HL-60 (cell line): ENCODE measurements around the gene CFAP221.

Experiments used
- DNase-seq, 2 experiments: peaks; one replicate each; pipeline ENCODE4 v3.0.0-alpha.2; 2010 to 2020; ENCODE audit warnings: low read depth in 1 of 2, low spot score in 1 of 2
- H3K27ac ChIP-seq: fragments of 250-450 bp; sonication (Bioruptor Pico); replicated peaks from 2 replicates; pipeline ENCODE4 v1.5.1; 2020; ENCODE audit warnings: mild to moderate bottlenecking, moderate library complexity
- H3K27me3 ChIP-seq: fragments of 250-450 bp; sonication (Bioruptor Pico); 2 replicates; pipeline ENCODE4 v1.5.1; 2021; ENCODE audit warnings: mild to moderate bottlenecking, moderate library complexity; ENCODE audit not compliant: insufficient read depth, poor library complexity, severe bottlenecking
- H3K4me3 ChIP-seq: replicated peaks from 2 replicates; pipeline ENCODE4 v1.5.1; 2011; ENCODE audit warnings: mild to moderate bottlenecking, control low read depth, low read length; ENCODE audit not compliant: insufficient read depth
- GABPA ChIP-seq: IDR thresholded peaks from 2 replicates; pipeline ENCODE4 v1.6.1; 2012; ENCODE audit warnings: low read depth
- POLR2AphosphoS5 ChIP-seq: IDR thresholded peaks from 2 replicates; pipeline ENCODE4 v1.6.1; 2012; ENCODE audit warnings: low read depth
- SPI1 ChIP-seq: IDR thresholded peaks from 2 replicates; pipeline ENCODE4 v1.6.1; 2012; ENCODE audit warnings: low read depth, mild to moderate bottlenecking, borderline replicate concordance
- TF ChIP-seq, protein P1 (sequence below): IDR thresholded peaks from 2 replicates; pipeline ENCODE4 v1.6.1; 2012; ENCODE audit warnings: low read depth; ENCODE audit not compliant: insufficient replicate concordance
- TF ChIP-seq, protein P2 (sequence below): IDR thresholded peaks from one replicate; pipeline ENCODE4 v1.5.1; 2011; ENCODE audit warnings: low read length, control low read depth, inconsistent platforms; ENCODE audit not compliant: insufficient read depth

CFAP221 gene

DNA sequence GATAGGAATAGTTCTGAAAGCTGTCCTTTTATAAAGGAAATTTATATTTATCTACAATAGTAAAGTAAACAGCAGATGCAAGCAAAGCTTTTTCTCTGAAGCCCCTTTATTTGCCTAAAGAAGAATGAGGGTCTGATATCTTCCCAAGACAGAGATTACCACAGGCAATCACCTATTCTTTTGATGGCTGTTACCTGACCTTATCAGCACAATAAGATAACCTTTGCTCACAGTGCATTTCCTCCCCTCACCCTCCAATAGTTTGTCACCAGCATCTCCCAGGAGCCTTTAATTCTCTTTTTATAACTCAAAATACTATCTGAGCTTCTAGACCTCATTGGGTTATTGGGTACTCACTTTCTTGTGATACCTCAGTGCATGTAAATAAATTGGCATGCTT, 6.5 kb upstream of the CFAP221 start:
- Histone ChIP-seq H3K4me3 (no peak overlapping the region), H3K27ac (no peak overlapping the region), H3K27me3 (no peaks in the 10 kb centered on the region)
- DNase-seq = no peak
- TF ChIP-seq, protein P1, sequence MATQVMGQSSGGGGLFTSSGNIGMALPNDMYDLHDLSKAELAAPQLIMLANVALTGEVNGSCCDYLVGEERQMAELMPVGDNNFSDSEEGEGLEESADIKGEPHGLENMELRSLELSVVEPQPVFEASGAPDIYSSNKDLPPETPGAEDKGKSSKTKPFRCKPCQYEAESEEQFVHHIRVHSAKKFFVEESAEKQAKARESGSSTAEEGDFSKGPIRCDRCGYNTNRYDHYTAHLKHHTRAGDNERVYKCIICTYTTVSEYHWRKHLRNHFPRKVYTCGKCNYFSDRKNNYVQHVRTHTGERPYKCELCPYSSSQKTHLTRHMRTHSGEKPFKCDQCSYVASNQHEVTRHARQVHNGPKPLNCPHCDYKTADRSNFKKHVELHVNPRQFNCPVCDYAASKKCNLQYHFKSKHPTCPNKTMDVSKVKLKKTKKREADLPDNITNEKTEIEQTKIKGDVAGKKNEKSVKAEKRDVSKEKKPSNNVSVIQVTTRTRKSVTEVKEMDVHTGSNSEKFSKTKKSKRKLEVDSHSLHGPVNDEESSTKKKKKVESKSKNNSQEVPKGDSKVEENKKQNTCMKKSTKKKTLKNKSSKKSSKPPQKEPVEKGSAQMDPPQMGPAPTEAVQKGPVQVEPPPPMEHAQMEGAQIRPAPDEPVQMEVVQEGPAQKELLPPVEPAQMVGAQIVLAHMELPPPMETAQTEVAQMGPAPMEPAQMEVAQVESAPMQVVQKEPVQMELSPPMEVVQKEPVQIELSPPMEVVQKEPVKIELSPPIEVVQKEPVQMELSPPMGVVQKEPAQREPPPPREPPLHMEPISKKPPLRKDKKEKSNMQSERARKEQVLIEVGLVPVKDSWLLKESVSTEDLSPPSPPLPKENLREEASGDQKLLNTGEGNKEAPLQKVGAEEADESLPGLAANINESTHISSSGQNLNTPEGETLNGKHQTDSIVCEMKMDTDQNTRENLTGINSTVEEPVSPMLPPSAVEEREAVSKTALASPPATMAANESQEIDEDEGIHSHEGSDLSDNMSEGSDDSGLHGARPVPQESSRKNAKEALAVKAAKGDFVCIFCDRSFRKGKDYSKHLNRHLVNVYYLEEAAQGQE = no peak
- TF ChIP-seq SPI1 (no peak), GABPA (no peak), POLR2AphosphoS5 (no peak)
- TF ChIP-seq, protein P2, sequence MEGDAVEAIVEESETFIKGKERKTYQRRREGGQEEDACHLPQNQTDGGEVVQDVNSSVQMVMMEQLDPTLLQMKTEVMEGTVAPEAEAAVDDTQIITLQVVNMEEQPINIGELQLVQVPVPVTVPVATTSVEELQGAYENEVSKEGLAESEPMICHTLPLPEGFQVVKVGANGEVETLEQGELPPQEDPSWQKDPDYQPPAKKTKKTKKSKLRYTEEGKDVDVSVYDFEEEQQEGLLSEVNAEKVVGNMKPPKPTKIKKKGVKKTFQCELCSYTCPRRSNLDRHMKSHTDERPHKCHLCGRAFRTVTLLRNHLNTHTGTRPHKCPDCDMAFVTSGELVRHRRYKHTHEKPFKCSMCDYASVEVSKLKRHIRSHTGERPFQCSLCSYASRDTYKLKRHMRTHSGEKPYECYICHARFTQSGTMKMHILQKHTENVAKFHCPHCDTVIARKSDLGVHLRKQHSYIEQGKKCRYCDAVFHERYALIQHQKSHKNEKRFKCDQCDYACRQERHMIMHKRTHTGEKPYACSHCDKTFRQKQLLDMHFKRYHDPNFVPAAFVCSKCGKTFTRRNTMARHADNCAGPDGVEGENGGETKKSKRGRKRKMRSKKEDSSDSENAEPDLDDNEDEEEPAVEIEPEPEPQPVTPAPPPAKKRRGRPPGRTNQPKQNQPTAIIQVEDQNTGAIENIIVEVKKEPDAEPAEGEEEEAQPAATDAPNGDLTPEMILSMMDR = no peak

DNA sequence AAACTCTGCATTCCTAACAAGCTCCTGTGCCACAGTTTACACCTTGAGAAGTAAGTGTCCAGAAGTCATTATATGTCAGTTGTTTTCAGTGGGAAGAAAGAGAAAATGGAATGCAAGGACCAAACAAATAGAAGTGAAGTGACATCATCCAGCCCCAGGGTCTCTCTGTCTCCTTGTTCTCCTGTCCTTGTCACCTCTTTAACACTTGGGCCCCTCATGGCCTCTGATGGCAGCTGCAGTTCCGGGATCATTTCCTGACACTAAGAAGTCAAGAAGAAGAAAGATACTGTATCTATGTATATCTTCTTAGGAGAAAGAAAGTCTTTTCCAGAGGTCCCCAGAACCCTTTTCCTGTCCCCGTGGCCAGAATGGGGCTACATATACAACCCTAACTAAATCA, 2.8 kb upstream of the CFAP221 start:
- no peak overlapping the region for H3K4me3 ChIP-seq
- H3K27ac ChIP-seq = no peak overlapping the region
- peaks cover 22% of the 10 kb centered on the region for H3K27me3 ChIP-seq
- TF ChIP-seq POLR2AphosphoS5 = no peak
- no peak for TF ChIP-seq GABPA
- TF ChIP-seq SPI1 = no peak
- TF ChIP-seq, protein P1 = no peak
- TF ChIP-seq, protein P2 = no peak
- no peak for DNase-seq

DNA sequence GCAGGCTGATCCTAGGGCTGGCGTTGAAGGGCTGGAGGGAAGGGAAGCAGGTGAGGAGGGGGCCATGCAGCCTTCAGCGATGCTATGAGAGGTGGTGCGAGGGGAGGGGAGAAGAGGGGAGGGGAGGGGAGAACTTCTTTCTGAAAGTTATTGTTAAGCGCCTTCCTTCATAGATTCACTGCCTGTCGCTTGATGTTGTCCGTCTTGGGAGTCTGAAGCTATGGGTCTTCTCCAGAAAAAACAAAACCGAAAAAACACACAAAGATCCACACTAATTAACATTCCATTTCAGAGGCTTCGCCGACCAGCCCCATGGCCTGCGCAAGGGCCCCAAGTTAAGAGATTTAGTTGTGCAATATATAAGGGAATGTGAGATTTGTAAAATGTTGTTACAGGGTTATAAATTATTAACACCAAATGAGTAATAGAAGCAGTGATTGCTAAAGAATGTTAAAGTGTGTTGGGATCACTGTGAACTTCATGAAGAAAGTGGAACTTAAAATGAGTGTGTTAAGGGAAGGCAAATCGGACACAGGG, 758 bp downstream of the CFAP221 start:
- peaks cover 22% of the 10 kb centered on the region for H3K27me3 ChIP-seq

More for the DNA sequence above, 758 bp downstream of the CFAP221 start:
- Histone ChIP-seq H3K27ac (no peak overlapping the region), H3K4me3 (no peak overlapping the region)
- DNase-seq = no peak
- TF ChIP-seq SPI1 (no peak), GABPA (no peak), POLR2AphosphoS5 (no peak)
- TF ChIP-seq, protein P1 = no peak
- TF ChIP-seq, protein P2 = no peak
